HG03354 (cell line): ENCODE results near the gene SLC12A9.

Experiments
- ATAC-seq: cut with Tn5 transposase; IDR thresholded peaks from one replicate; pipeline ENCODE4 v1.9.1; 2021; ENCODE audit warnings: mild to moderate bottlenecking; ENCODE audit not compliant: unreplicated experiment, poor library complexity, severe bottlenecking

SLC12A9 gene

DNA sequence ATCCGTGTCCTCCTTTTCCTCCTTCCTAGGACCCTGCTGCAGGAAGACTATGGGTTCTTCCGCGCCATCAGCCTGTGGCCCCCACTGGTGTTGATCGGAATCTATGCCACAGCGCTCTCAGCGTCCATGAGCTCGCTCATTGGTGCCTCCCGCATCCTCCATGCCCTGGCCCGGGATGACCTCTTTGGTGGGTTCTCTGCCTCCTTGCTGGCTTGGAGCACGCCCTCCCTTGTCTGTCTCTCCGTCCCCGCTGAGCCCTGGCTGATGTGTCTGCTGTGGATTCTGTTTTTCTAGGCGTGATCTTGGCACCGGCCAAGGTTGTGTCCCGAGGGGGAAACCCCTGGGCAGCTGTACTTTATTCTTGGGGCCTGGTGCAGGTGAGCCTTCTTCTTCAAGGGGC, 7.3 kb downstream of the SLC12A9 start:
- no peak for ATAC-seq

DNA sequence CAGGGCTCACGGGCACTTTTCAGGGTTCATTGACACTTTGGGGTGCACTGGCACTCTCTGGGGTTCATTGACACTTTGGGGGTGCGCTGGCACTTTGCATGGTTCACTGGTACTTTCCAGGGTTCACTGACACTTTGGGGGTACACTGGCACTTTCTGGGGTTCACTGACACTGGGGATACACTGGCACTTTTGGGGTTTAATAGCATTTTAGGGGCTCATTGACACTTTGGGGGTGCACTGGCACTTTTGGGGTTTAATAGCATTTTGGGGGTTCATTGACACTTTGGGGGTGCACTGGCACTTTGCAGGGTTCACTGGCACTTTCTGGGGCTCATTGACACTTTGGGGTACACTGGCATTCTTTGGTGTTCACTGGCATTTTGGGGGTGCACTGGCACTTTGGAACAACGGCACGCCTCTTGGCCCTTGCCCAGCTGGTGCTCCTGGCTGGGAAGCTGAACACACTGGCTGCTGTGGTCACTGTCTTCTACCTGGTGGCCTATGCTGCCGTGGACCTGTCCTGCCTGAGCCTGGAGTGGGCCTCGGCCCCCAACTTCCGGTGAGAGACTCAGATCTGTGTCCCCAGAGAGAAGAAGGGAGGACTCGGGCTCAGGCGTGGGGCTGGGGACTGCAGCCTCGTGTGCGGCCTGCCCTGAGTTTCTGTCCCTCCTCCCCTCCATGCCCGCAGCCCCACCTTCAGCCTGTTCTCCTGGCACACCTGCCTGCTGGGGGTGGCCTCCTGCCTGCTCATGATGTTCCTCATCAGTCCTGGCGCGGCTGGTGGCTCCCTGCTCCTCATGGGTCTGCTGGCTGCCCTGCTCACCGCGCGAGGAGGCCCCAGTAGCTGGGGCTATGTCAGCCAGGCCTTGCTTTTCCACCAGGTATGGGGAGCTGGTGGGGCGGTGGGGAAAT, 8.4 kb downstream of the SLC12A9 start:
- ATAC-seq = no peak

DNA sequence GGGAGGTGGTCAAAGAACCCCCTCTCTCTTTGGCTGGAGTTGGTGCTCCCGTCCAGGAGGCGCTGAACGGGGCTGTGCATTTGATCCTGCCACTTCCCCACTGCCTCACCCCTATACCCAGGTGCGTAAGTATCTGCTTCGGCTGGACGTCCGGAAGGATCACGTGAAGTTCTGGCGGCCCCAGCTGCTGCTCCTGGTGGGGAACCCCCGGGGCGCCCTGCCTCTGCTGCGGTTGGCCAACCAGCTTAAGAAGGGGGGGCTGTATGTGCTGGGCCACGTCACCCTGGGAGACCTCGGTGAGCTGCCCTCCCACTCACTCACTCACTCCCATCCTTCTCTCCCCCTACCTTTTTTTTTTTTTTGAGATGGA, 9.1 kb downstream of the SLC12A9 start:
- no peak for ATAC-seq

DNA sequence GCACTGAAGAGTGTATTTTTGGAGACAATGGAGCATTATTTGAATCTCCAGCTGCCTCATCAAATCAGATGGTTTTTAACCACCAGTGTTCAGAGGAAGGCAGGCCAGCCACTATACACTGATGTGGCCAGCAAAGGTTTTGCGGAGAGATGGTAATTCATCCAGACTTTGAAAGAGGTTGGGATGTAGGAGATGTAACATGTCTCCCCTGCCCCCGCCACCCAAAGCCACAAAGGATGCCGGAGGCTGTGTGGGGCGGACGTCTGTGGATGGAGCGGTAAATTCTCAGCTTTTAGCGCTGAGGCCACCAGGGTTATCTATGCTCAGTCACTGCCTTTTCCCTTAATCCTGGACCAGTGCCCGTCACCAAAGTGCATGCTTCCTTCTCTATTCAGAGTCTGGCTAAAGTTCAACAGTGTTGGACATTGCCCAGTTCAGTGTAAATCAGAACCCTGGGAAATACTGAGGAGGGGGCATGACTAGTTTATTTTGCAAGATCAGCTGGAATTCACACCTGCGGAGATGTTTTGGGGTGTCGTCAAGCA, 11.0 kb downstream of the SLC12A9 start:
- no peak for ATAC-seq

DNA sequence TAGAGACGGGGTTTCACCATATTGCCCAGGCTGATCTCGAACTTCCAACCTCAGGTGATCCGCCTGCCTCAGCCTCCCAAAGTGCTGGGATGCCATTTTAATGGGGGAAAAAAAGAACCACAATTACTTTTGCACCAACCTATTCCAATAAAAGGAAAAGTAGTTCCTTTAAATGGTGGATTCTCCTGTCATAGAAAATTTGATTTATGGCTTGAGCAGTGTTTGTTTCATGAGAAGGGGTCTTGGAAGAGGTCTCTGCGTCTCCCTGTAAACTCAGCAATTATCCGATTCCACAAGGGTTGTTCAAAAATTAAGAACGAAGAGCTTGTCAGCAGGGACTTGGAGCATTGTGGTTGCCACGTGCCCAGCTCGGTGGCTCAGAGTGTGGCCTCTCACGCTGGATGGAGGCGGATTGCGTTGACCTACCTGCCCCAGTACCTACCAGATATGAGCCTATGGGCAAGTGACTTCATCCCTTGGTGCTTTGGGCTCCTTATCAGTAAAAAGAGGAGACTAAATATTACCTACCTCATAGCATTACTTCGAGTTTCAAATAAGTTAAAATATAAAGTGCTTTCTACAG, 11.8 kb downstream of the SLC12A9 start:
- no peak for ATAC-seq

DNA sequence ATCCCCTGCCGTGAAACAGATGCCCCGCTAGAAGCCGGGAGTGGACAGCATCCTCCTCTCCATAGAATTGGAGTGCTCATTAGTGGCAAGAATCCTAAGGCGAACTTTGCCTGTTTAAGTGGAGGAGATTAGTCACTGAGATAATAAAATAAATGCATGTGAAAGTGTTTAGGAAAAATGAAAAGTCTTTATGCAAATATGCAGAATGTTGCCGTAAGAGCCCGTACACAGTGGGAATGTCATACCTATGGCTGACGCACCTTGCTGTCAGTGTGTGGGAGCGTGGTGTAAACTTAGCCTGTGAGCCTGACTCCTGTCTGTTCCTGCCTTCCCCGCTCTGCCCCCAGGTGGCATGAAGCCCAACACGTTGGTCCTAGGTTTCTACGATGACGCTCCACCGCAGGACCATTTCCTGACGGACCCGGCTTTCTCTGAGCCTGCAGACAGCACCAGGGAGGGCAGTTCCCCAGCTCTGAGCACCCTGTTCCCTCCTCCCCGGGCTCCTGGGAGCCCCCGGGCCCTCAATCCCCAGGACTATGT, 12.9 kb downstream of the SLC12A9 start:
- ATAC-seq = no peak

DNA sequence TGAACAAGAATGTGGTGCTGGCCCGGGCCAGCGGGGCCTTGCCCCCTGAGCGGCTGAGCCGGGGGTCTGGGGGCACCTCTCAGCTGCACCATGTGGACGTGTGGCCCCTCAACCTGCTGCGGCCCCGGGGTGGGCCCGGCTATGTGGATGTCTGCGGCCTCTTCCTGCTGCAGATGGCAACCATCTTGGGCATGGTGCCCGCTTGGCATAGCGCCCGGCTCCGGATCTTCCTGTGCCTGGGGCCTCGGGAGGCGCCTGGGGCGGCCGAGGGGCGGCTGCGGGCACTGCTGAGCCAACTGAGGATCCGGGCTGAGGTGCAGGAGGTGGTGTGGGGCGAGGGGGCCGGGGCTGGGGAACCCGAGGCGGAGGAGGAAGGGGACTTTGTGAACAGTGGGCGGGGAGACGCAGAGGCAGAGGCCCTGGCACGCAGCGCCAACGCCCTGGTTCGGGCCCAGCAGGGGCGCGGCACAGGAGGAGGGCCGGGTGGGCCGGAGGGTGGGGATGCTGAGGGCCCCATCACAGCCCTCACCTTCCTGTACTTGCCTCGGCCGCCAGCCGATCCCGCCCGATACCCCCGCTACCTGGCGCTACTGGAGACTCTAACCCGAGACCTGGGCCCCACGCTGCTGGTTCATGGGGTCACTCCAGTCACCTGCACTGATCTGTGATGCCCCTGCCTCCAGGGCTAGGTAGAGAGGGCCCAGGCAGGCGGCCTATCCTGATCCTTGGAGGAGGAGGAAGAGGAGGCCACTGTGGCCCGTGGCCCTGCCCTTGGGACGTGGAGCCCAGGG, 13.6 kb downstream of the SLC12A9 start:
- no peak for ATAC-seq

DNA sequence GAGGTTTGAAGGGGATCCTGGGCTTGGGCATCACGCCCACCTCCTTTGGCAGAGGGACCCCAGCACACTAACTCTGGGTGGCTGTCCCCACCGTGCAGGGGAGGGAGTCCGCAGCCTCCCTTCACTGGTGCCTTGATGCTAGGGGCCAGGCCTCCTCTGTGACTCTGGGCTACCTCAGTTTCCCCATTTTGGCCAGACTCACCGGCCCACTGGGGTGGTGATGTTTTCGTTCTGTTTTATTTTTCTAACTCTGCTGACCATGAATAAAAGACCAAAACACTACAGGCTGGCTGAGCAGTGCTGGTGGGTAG, 14.2 kb downstream of the SLC12A9 start:
- no peak for ATAC-seq

DNA sequence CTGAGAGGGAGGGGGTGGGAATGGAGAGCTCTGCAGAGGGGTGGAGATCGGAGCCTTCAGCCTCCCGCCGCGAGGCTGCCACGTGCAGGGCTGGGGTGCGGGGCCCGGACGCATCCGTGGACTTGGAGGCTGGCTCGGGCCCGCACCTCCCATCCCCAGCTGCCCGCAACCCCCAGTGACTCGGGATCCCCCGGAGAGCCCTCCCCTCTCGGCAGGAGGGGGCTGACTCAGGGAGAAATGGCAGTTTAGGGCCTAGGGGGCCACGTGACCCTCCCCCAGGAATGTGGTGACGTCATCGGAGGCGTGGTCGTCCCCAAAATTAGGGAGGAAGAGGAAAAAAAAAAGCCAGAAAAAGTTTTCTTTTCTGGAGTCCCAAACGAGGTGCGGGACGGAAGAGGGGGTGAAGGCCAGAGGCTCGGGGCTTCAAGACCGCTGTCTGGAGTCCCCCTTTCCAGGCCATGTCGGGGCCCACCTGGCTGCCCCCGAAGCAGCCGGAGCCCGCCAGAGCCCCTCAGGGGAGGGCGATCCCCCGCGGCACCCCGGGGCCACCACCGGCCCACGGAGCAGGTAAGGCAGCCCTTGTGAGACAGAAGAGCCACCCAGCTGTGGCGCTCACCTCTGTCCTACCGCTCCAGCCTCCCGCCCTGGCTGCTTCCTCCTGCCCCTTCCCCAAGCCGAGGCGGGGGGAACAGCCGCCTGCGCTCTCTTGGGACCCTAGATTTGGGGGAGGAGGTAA, 14.7 kb downstream of the SLC12A9 start, which contains the start of gene TRIP6:
TRIP6 (plus strand) TSS at position 348 of the 736 bp plus-strand sequence; CDS start at position 459, 111 bp downstream.
- ATAC-seq = peak; percentile 65

DNA sequence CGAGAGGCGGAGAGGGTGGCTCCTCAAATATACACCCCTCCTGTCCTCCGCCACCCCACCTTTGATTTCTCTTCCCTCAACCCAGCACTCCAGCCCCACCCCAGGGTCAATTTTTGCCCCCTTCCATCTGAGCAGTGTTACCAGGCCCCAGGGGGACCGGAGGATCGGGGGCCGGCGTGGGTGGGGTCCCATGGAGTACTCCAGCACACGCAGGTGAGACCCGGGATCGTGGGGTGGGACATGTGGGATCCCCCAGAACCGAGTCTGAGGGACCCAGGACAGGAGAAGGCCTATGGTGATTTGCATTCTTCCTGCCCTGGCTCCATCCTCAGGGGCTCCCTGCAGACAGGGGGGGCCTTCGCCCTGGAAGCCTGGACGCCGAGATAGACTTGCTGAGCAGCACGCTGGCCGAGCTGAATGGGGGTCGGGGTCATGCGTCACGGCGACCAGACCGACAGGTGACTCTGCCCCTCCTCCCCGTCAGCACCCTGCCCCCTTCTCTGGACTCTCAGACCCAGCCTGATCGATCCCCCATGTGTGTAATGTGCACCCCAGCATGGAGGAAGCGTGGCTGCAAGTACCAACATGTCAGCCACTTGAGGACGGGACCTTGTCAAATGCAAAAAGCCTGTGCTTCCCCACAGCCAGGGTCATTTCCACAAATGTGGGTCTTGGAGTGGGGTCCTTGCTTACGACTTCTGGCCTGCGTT, 15.4 kb downstream of the SLC12A9 start:
- ATAC-seq = peak; percentile 16

DNA sequence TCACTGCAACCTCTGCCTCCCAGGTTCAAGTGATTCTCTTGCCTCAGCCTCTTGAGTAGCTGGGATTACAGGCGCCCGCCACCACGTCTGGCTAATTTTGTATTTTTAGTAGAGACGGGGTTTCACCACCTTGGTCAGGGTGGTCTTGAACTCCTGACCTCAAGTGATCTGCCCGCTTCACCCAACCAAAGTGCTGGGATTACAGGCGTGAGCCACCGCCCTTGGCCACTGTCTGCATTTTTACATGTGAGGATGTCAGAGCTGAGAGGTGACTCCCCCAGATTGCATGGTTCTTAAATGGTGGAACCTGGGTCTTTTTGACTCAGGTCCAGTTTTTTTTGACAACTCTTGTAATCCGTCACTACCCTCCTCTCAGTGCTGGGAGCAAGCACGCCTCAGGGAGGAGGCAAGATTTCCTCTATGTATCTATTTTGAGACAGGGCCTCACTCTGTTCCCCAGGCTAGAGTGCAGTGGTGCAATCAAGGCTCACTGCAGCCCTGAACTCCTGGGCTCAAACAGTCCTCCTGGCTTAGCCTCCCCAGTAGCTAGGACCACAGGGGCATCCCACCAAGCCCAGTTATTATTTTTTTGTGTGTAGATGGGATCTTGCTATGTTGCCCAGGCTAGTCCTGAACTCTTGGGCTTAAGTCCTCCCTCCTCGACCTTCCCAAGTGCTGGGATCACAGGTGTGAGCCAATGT, 21.2 kb downstream of the SLC12A9 start:
- ATAC-seq = no peak

DNA sequence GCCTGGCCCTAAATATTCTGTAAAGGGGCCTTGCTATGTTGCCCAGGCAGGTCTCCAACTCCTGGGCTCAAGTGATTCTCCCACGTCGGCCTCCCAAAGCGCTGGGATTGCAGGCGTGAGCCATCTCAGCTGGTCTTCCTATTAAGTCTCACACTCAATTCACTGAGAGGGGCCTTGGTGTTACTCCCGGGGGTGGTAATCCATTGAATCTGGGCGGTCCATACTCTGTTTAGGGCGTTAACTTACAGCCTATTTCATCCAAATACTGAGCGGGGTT, 21.7 kb downstream of the SLC12A9 start:
- ATAC-seq = no peak

DNA sequence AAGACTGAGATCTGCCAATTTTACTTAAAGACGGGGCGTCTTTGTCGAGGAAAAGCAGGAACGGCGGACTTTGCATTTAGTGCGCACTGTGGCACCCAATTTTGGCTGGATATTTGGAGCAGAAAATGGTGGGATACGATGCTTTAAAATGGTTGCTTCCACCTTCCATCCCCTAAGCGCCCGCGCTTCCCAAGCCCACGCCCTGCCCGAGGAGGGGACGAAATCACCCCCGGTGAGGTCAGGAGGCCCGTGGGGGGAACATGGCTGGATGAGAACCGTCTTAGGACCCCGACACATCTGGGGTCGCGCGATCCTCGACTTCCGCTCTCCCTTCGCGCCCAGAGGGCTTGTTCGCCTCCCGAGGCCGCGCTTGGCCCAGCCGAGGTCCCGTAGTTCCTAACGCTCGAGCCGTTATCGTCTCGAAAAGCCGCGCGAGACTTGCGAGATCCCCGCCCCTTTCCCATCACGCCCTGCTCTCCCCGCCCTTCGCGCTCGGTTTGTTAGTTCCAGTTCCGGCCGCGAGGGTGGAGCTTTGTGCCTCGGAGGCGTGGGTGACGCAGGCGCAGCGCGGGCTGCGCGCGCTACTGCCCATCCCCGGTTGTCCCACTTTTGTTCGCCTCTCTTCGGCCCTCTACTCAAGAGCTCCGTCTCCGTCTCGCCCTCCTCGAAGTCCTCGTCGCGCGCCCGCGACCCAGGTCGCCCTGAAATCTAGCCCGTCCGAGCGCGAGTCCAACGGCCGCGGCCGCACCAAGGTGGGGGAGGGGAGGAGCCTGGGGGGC, 22.3 kb downstream of the SLC12A9 start, which contains the start of gene SRRT:
SRRT (plus strand) TSS at position 527 of the 779 bp plus-strand sequence. CDS start 488 bp downstream, outside the sequence.
- peak; percentile 92 for ATAC-seq

DNA sequence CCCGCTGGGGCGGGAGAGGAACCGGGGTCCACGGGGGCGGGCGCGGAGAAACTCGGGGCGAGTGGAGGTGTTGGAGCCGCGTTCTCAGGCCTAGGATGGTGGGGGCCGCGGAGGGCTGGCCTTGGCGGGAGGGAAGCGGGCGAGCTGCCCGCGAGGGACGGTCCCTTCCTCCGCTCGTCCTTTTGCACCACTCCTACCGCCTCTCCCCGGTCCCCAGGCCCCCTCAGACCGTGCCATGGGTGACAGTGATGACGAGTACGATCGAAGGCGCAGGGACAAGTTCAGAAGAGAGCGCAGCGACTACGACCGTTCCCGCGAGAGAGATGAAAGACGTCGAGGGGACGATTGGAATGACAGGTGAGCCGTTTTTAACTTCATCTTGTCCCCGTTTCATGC, 22.8 kb downstream of the SLC12A9 start:
- ATAC-seq = peak; percentile 36

DNA sequence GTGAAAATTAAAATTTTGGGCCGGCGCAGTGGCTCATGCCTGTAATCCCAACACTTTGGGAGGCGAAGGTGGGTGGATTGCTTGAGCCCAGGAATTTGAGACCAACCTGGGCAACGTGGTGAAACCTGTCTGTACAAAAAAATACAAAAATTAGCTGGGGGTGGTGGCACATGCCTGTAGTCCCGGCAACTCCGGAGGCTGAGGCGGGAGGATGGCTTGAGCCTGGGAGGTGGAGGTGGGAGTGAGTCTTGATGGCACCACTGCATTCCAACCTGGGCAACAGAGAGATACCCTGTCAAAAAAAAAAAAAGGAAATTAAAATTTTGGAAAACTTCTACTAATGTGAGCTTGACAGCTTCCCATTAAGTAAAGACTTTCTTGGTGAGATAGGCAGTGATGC, 25.5 kb downstream of the SLC12A9 start:
- no peak for ATAC-seq

DNA sequence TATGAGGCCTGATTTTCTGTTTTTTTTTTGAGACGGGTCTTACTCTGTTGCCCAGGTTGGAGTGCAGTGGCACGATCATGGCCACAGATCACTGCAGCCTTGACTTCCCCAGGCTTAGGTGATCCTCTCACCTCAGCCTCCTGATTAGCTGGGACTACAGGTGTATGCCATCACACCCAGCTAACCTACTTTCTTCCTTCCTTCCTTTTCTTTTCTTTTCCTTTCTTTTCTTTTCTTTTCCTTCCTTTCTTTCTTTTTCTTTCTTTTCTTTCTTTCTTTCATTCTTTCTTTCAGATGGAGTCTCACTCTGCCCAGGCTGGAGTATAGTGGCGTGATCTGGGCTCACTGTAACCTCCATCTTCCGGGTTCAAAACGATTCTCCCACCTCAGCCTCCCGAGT, 26.2 kb downstream of the SLC12A9 start:
- no peak for ATAC-seq

DNA sequence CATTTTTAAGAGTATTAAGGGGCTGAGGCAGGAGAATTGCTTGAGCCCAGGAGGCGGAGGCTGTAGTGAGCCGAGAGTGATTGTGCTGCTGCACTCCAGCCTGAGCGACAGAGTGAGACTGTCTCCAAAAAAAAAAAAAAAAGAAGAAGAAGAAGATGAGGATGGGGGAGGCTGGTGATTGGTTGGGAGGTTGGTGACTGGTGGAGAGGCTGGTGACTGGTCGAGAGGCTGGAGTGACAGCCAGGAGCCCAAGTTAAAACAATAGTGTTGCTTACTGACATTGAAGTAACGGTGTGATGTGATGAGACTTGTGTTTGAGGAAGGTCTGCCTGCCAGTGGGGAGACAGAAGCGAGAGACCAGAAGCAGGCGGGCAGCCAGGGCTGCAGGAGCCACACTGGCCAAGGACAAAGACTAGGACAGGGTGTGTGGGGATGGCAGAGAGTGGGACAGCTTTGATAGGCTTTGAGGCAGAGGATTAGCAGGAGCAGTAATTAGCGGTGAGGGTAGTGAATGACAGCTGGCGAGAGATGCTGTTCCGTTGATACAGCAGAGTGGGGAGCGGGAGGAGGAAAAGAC, 27.3 kb downstream of the SLC12A9 start:
- ATAC-seq = no peak
